Esophagus muscularis mucosa (tissue), 3 donors: ENCODE measurements around the gene LMNTD1.

Source experiments
- POLR2A ChIP-seq: fragments of 450-650 bp; IDR thresholded peaks from one replicate; pipeline ENCODE4 v1.6.1; 2017; ENCODE audit warnings: antibody characterized with exemption, moderate library complexity, mild to moderate bottlenecking, low read depth
- POLR2AphosphoS5 ChIP-seq, 2 donors: sonication (generic); formaldehyde crosslinking; IDR thresholded peaks; one replicate each; pipeline ENCODE4 v1.6.1; 2017; ENCODE audit warnings: antibody characterized with exemption in 2 of 2
- TF ChIP-seq, protein P1 (sequence below), 3 experiments: fragments of 200-600 bp in 2 of 3; fragments of 450-650 bp in 1 of 3; sonication (generic) in 2 of 3; IDR thresholded peaks; one replicate each; pipeline ENCODE4 v1.5.1; 2017 to 2019; ENCODE audit warnings: antibody characterized with exemption in 3 of 3, mild to moderate bottlenecking in 2 of 3, moderate library complexity in 1 of 3

- TF ChIP-seq, protein P1, sequence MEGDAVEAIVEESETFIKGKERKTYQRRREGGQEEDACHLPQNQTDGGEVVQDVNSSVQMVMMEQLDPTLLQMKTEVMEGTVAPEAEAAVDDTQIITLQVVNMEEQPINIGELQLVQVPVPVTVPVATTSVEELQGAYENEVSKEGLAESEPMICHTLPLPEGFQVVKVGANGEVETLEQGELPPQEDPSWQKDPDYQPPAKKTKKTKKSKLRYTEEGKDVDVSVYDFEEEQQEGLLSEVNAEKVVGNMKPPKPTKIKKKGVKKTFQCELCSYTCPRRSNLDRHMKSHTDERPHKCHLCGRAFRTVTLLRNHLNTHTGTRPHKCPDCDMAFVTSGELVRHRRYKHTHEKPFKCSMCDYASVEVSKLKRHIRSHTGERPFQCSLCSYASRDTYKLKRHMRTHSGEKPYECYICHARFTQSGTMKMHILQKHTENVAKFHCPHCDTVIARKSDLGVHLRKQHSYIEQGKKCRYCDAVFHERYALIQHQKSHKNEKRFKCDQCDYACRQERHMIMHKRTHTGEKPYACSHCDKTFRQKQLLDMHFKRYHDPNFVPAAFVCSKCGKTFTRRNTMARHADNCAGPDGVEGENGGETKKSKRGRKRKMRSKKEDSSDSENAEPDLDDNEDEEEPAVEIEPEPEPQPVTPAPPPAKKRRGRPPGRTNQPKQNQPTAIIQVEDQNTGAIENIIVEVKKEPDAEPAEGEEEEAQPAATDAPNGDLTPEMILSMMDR (IDR thresholded peaks at IDR 0.05) = no peak
- no peak for TF ChIP-seq POLR2A
- no peak for TF ChIP-seq POLR2AphosphoS5 (IDR thresholded peaks at IDR 0.05)
These were observed 25.5 kb upstream of the LMNTD1 start for GRCh38 chr12:25578411-25579143.
